Endodermal cell (in vitro differentiated cells): ENCODE data around the gene CUL9. TPM values are rescaled to one million over a fixed set of nuclear protein-coding genes. Genes with fewer than 3 reads are reported as not detected.

Experiments used
- DNase-seq: peaks from one replicate; pipeline ENCODE4 v3.0.0-alpha.2; 2017
- H3K27ac ChIP-seq: 2 replicates; pipeline ENCODE4 v1.5.1; 2013; ENCODE audit warnings: mild to moderate bottlenecking, low read depth, low read length, moderate library complexity
- H3K27me3 ChIP-seq: 2 replicates; pipeline ENCODE4 v1.6.1; 2013; ENCODE audit warnings: mild to moderate bottlenecking, low read length, moderate library complexity; ENCODE audit not compliant: insufficient read depth, control insufficient read depth, poor library complexity, severe bottlenecking
- H3K36me3 ChIP-seq: 2 replicates; pipeline ENCODE4 v1.7.0; 2013; ENCODE audit warnings: mild to moderate bottlenecking, low read length, moderate library complexity; ENCODE audit not compliant: control insufficient read depth, insufficient read depth
- H3K4me1 ChIP-seq: one replicate; pipeline ENCODE4 v1.7.0; 2013; ENCODE audit warnings: low read length; ENCODE audit not compliant: control insufficient read depth, insufficient read depth
- H3K4me3 ChIP-seq: 2 replicates; pipeline ENCODE4 v1.5.1; 2013; ENCODE audit warnings: mild to moderate bottlenecking, low read length, moderate library complexity
- H3K9ac ChIP-seq: 2 replicates; pipeline ENCODE4 v1.6.1; 2013; ENCODE audit warnings: mild to moderate bottlenecking, low read length, moderate library complexity; ENCODE audit not compliant: poor library complexity, severe bottlenecking; ENCODE audit errors: extremely low read depth
- H3K9me3 ChIP-seq: 2 replicates; pipeline ENCODE4 v1.6.1; 2013; ENCODE audit warnings: mild to moderate bottlenecking, low read length, moderate library complexity; ENCODE audit not compliant: control insufficient read depth
- H3K27ac Mint-ChIP-seq: 2 replicates; pipeline ENCODE4 v1.8.0; 2020; ENCODE audit warnings: mixed read lengths
- H3K27me3 Mint-ChIP-seq: 2 replicates; pipeline ENCODE4 v1.8.0; 2021; ENCODE audit warnings: mild to moderate bottlenecking, mixed read lengths; ENCODE audit not compliant: insufficient read depth
- H3K36me3 Mint-ChIP-seq: 2 replicates; pipeline ENCODE4 v1.8.0; 2020; ENCODE audit warnings: low read depth, mixed read lengths
- H3K4me1 Mint-ChIP-seq: 2 replicates; pipeline ENCODE4 v1.8.0; 2020; ENCODE audit warnings: mixed read lengths
- H3K4me3 Mint-ChIP-seq: 2 replicates; pipeline ENCODE4 v1.8.0; 2020; ENCODE audit warnings: mild to moderate bottlenecking, moderate library complexity, mixed read lengths
- H3K9me3 Mint-ChIP-seq: 2 replicates; pipeline ENCODE4 v1.8.0; 2020; ENCODE audit warnings: mild to moderate bottlenecking, mixed read lengths
- CTCF ChIP-seq: fragments of 200-600 bp; sonication (generic); conservative IDR thresholded peaks from 2 replicates; pipeline ENCODE4 v1.5.0; 2021; ENCODE audit warnings: antibody characterized with exemption, mild to moderate bottlenecking
- WGBS, 2 experiments: methylation state at CpG; one replicate each; pipeline versions ENCODE4 v1.1.5 to v1.1.7; 2013; ENCODE audit warnings: missing lambda C conversion rate in 2 of 2, mixed read lengths in 1 of 2; ENCODE audit not compliant: insufficient coverage in 1 of 2, insufficient read length in 1 of 2; 5-methylcytosine and 5-hydroxymethylcytosine counted together
- total RNA-seq, 2 donors: library from RNA; stranded (reverse); fragmentation: NEBNext Ultra II Directional in 1 of 2; extraction: Animal tissue kit (Norgen Biotek cat#: 25700) in 1 of 2; gene quantifications; 2 replicates in 1 of 2; 3 replicates in 1 of 2; pipeline ENCODE4 v1.2.1, GENCODE V29; 2021

The CUL9 gene
- total RNA-seq, 2 donors from 2014 or later = 30.3 to 34.1 TPM

- TF ChIP-seq CTCF = no peak
- 92 to 97% methylated on average over 13 to 20 of the region's 20 CpGs for WGBS, 2 experiments
- peaks cover 27% of the 10 kb centered on the region for H3K36me3 Mint-ChIP-seq
- H3K4me3 Mint-ChIP-seq = no peak overlapping the region
- H3K27me3 Mint-ChIP-seq = no peaks in the 10 kb centered on the region
- Histone ChIP-seq H3K4me3 (no peak overlapping the region), H3K4me1 (no peaks in the 10 kb centered on the region), H3K9ac (no peak overlapping the region), H3K9me3 (no peaks in the 10 kb centered on the region), H3K27me3 (no peaks in the 10 kb centered on the region), H3K27ac (no peak overlapping the region), H3K36me3 (peaks cover 3% of the 10 kb centered on the region)
- no peaks in the 10 kb centered on the region for H3K9me3 Mint-ChIP-seq
- H3K4me1 Mint-ChIP-seq = peaks cover 5% of the 10 kb centered on the region
- H3K27ac Mint-ChIP-seq = no peak overlapping the region
- DNase-seq = no peak
Measured at GRCh38 chr6:43221046-43221972, 39.3 kb downstream of the CUL9 start.

GRCh38 chr6:43222418-43223059 lies 40.5 kb downstream of the CUL9 start:
- TF ChIP-seq CTCF = no peak
- DNase-seq = no peak
- Histone ChIP-seq H3K9ac (no peak overlapping the region), H3K36me3 (no peaks in the 10 kb centered on the region), H3K27me3 (no peaks in the 10 kb centered on the region), H3K27ac (no peak overlapping the region), H3K9me3 (no peaks in the 10 kb centered on the region), H3K4me3 (no peak overlapping the region), H3K4me1 (no peaks in the 10 kb centered on the region)
- Mint-ChIP-seq H3K27me3 (no peaks in the 10 kb centered on the region), H3K9me3 (no peaks in the 10 kb centered on the region), H3K27ac (no peak overlapping the region), H3K36me3 (peaks cover 26% of the 10 kb centered on the region), H3K4me1 (peaks cover 5% of the 10 kb centered on the region), H3K4me3 (no peak overlapping the region)
- 89 to 93% methylated on average over 9 to 15 of the region's 15 CpGs for WGBS, 2 experiments

- Histone ChIP-seq H3K27ac (no peak overlapping the region), H3K36me3 (no peaks in the 10 kb centered on the region), H3K4me1 (no peaks in the 10 kb centered on the region), H3K9ac (no peak overlapping the region), H3K9me3 (no peaks in the 10 kb centered on the region), H3K27me3 (no peaks in the 10 kb centered on the region), H3K4me3 (no peak overlapping the region)
- no peak for TF ChIP-seq CTCF
- H3K27me3 Mint-ChIP-seq = no peaks in the 10 kb centered on the region
- H3K36me3 Mint-ChIP-seq = peaks cover 26% of the 10 kb centered on the region
- H3K4me1 Mint-ChIP-seq = peaks cover 5% of the 10 kb centered on the region
- H3K4me3 Mint-ChIP-seq = no peak overlapping the region
- no peaks in the 10 kb centered on the region for H3K9me3 Mint-ChIP-seq
- H3K27ac Mint-ChIP-seq = no peak overlapping the region
- no peak for DNase-seq
- 90 to 97% methylated on average over 10 to 14 of the region's 14 CpGs for WGBS, 2 experiments
Measured at GRCh38 chr6:43223175-43223574, 41.2 kb downstream of the CUL9 start.
